Kidney (tissue), 14 donors: ENCODE measurements around the gene RGS17. TPM values are rescaled to one million over a fixed set of nuclear protein-coding genes. Genes with fewer than 3 reads are reported as not detected.
A peak's percentile ranks its signal among the peaks of the same experiment; 100 is the strongest.

Experiments used
- DNase-seq, 5 donors: peaks; one replicate each; pipeline ENCODE4 v3.0.0-alpha.2; 2013 to 2020
- FAIRE-seq: peaks from 2 replicates; lab custom pipeline; 2012; peaks lifted over from hg19 to GRCh38; lab: Jason Lieb, UNC
- H3K27ac ChIP-seq, 2 donors: one replicate each; pipeline ENCODE4 v1.7.0; 2013; ENCODE audit warnings: low read depth in 2 of 2, low read length in 2 of 2, inconsistent platforms in 1 of 2
- H3K27me3 ChIP-seq: one replicate; pipeline ENCODE4 v1.7.1; 2013; ENCODE audit warnings: low read length, inconsistent platforms; ENCODE audit not compliant: control insufficient read depth, insufficient read depth
- H3K36me3 ChIP-seq, 3 donors: one replicate each; pipeline versions ENCODE4 v1.7.0 to v1.7.1; 2013; ENCODE audit warnings: low read length in 3 of 3, control low read depth in 1 of 3, inconsistent platforms in 1 of 3; ENCODE audit not compliant: insufficient read depth in 3 of 3, control insufficient read depth in 2 of 3
- H3K4me1 ChIP-seq, 3 donors: one replicate each; pipeline versions ENCODE4 v1.7.0 to v1.7.1; 2013; ENCODE audit warnings: low read length in 3 of 3, inconsistent platforms in 1 of 3, low read depth in 1 of 3; ENCODE audit not compliant: control insufficient read depth in 2 of 3, insufficient read depth in 2 of 3
- H3K4me3 ChIP-seq, 3 donors: one replicate each; pipeline versions ENCODE4 v1.7.0 to v1.8.1; 2013; ENCODE audit warnings: low read length in 3 of 3, control low read depth in 1 of 3, inconsistent platforms in 1 of 3
- H3K9ac ChIP-seq, 3 donors: one replicate each; pipeline versions ENCODE4 v1.7.0 to v1.7.1; 2013; ENCODE audit warnings: low read length in 3 of 3, control low read depth in 1 of 3, inconsistent platforms in 1 of 3
- H3K9me3 ChIP-seq, 3 donors: one replicate each; pipeline versions ENCODE4 v1.7.0 to v1.7.1; 2013; ENCODE audit warnings: low read length in 3 of 3, control low read depth in 1 of 3, inconsistent platforms in 1 of 3; ENCODE audit not compliant: control insufficient read depth in 2 of 3, insufficient read depth in 1 of 3
- CTCF ChIP-seq: IDR thresholded peaks from 3 replicates; pipeline ENCODE4 v1.5.1; 2012; ENCODE audit warnings: mild to moderate bottlenecking, moderate library complexity, borderline replicate concordance; ENCODE audit not compliant: insufficient read depth; ENCODE audit errors: extremely low read depth
- intact Hi-C: fragments of 100-400 bp; cut with DNase I; formaldehyde crosslinking; loops from one replicate; pipeline ENCODE4 v1.11.1; 2022
- polyA plus RNA-seq: library from polyadenylated mRNA; stranded (reverse); fragments of 350-450 nt; fragmentation: Illumina TruSeq; extraction: RNeasy Lipid Tissue Mini Kit (QIAGEN cat#74804); gene quantifications from one replicate; pipeline ENCODE4 v1.2.3, GENCODE V29; 2014; ENCODE audit warnings: low read depth, low replicate concordance; ENCODE audit not compliant: insufficient read depth
- total RNA-seq: library from RNA; stranded (reverse); fragmentation: NEBNext Ultra II Directional; extraction: Animal tissue kit (Norgen Biotek cat#: 25700); gene quantifications from one replicate; pipeline ENCODE4 v1.2.1, GENCODE V29; 2021
- donor health status: control.
- donor health status: control.
- donor health status: control.
- donor health status: control.
- donor health status: control.
- donor health status: DM: yes; HTN: yes; CAD: no.
- donor health status: Normal renal cell carcinoma (clear cell type).

RGS17 gene
- total and polyA plus RNA-seq, 2 donors from 2014 or later = 0.28 TPM; not detected in 1

- Histone ChIP-seq H3K27ac (no peak overlapping the region), H3K9ac (no peak overlapping the region), H3K27me3 (no peaks in the 10 kb centered on the region), H3K9me3 (no peaks in the 10 kb centered on the region), H3K36me3 (no peaks in the 10 kb centered on the region), H3K4me1 (no peaks in the 10 kb centered on the region), H3K4me3 (no peak overlapping the region)
- intact Hi-C loops = no loop called here
- no peak for TF ChIP-seq CTCF
- FAIRE-seq = no peak
- DNase-seq = no peak
Measured at GRCh38 chr6:153031335-153031955, 99.6 kb downstream of the RGS17 start.

- Histone ChIP-seq H3K9ac (no peak overlapping the region), H3K4me3 (peak overlapping the region in 1 of 3 donors; percentile 4), H3K27ac (no peak overlapping the region), H3K9me3 (no peaks in the 10 kb centered on the region), H3K27me3 (no peaks in the 10 kb centered on the region), H3K4me1 (peaks cover 0 to 3% (median 0%) of the 10 kb centered on the region in 3 donors), H3K36me3 (no peaks in the 10 kb centered on the region)
- TF ChIP-seq CTCF = no peak
- FAIRE-seq (peak; percentile 49), DNase-seq (no peak)
- intact Hi-C loops = no loop called here
Measured at GRCh38 chr6:153028963-153029362, 102.1 kb downstream of the RGS17 start.

- FAIRE-seq (no peak), DNase-seq (no peak)
- intact Hi-C loops = no loop called here
- no peak overlapping the region for H3K9ac ChIP-seq
- no peaks in the 10 kb centered on the region for H3K36me3 ChIP-seq
- no peak overlapping the region for H3K27ac ChIP-seq
- H3K4me1 ChIP-seq = peaks cover 0 to 3% (median 0%) of the 10 kb centered on the region in 3 donors
- H3K27me3 ChIP-seq = no peaks in the 10 kb centered on the region
- no peak overlapping the region for H3K4me3 ChIP-seq
- no peaks in the 10 kb centered on the region for H3K9me3 ChIP-seq
- TF ChIP-seq CTCF = no peak
Measured at GRCh38 chr6:153028286-153028685, 102.8 kb downstream of the RGS17 start.
